Measurements from ENCODE around the gene ZNF746.
"Not testable (repeated sequence)": the region's sequence is repeated elsewhere in the genome, so short reads cannot be mapped to it uniquely, and the experiment has no call there.

ZNF746 gene

GRCh38 chr7:149448961-149449360 is 48.6 kb downstream of the ZNF746 start:
- no peaks in the 10 kb centered on the region for H4K20me1 ChIP-seq (ENCODE audit: insufficient read depth)
- no peak overlapping the region for H2AFZ ChIP-seq (ENCODE audit: low read depth)
- no peak overlapping the region for H3K27ac ChIP-seq
- peaks cover 5% of the 10 kb centered on the region; the same call in 1 of the 2 replicates for H3K36me3 ChIP-seq (ENCODE audit: insufficient read depth)
- no peaks in the 10 kb centered on the region for H3K4me1 ChIP-seq (ENCODE audit: low read depth, poor library complexity, severe bottlenecking)
- no peak overlapping the region for H3K4me2 ChIP-seq
- H3K79me2 ChIP-seq (ENCODE audit: insufficient read depth, low read depth): no peaks in the 10 kb centered on the region
- H3K4me3 ChIP-seq (IDR thresholded peaks at IDR 0.05; ENCODE audit: insufficient read depth, low read depth, low read length): no peak overlapping the region
- H3K27me3 ChIP-seq (ENCODE audit: insufficient read depth, low read depth): no peaks in the 10 kb centered on the region
- TF ChIP-seq CTCF (conservative IDR thresholded peaks at IDR 0.05; ENCODE audit: low read depth, low read length): no peak
- no peak overlapping the region for H3K9ac ChIP-seq

- H2AFZ ChIP-seq (ENCODE audit: low read depth); H3K36me3 ChIP-seq (ENCODE audit: insufficient read depth); H4K20me1 ChIP-seq (ENCODE audit: insufficient read depth); H3K9ac ChIP-seq; H3K4me3 ChIP-seq (IDR thresholded peaks at IDR 0.05; ENCODE audit: insufficient read depth, low read depth, low read length); H3K4me2 ChIP-seq; H3K27me3 ChIP-seq (ENCODE audit: insufficient read depth, low read depth); H3K27ac ChIP-seq; H3K4me1 ChIP-seq (ENCODE audit: low read depth, poor library complexity, severe bottlenecking); H3K79me2 ChIP-seq (ENCODE audit: insufficient read depth, low read depth): not testable (repeated sequence)
Observed at GRCh38 chr7:149446026-149446425, 51.6 kb downstream of the ZNF746 start.

- H3K4me2 ChIP-seq: no peak overlapping the region
- no peaks in the 10 kb centered on the region for H4K20me1 ChIP-seq (ENCODE audit: insufficient read depth)
- H2AFZ ChIP-seq (ENCODE audit: low read depth): no peak overlapping the region
- no peak overlapping the region for H3K4me3 ChIP-seq (IDR thresholded peaks at IDR 0.05; ENCODE audit: insufficient read depth, low read depth, low read length)
- no peaks in the 10 kb centered on the region for H3K27me3 ChIP-seq (ENCODE audit: insufficient read depth, low read depth)
- no peak for TF ChIP-seq CTCF (conservative IDR thresholded peaks at IDR 0.05; ENCODE audit: low read depth, low read length)
- H3K9ac ChIP-seq: no peak overlapping the region
- no peaks in the 10 kb centered on the region for H3K79me2 ChIP-seq (ENCODE audit: insufficient read depth, low read depth)
- no peaks in the 10 kb centered on the region; the same call in 1 of the 2 replicates for H3K36me3 ChIP-seq (ENCODE audit: insufficient read depth)
- no peak overlapping the region for H3K27ac ChIP-seq
- peaks cover 8% of the 10 kb centered on the region for H3K4me1 ChIP-seq (ENCODE audit: low read depth, poor library complexity, severe bottlenecking)
Observed at GRCh38 chr7:149444287-149444686, 53.3 kb downstream of the ZNF746 start.

GRCh38 chr7:149443523-149443922 is 54.1 kb downstream of the ZNF746 start:
- no peaks in the 10 kb centered on the region for H3K27me3 ChIP-seq (ENCODE audit: insufficient read depth, low read depth)
- H3K4me1 ChIP-seq (ENCODE audit: low read depth, poor library complexity, severe bottlenecking): peaks cover 8% of the 10 kb centered on the region
- H4K20me1 ChIP-seq (ENCODE audit: insufficient read depth): no peaks in the 10 kb centered on the region
- H3K36me3 ChIP-seq (ENCODE audit: insufficient read depth): no peaks in the 10 kb centered on the region; the same call in 1 of the 2 replicates
- no peak overlapping the region for H3K9ac ChIP-seq
- H3K27ac ChIP-seq: no peak overlapping the region
- no peak overlapping the region for H3K4me3 ChIP-seq (IDR thresholded peaks at IDR 0.05; ENCODE audit: insufficient read depth, low read depth, low read length)
- H3K79me2 ChIP-seq (ENCODE audit: insufficient read depth, low read depth): no peaks in the 10 kb centered on the region
- TF ChIP-seq CTCF (conservative IDR thresholded peaks at IDR 0.05; ENCODE audit: low read depth, low read length): no peak
- H2AFZ ChIP-seq (ENCODE audit: low read depth): no peak overlapping the region
- H3K4me2 ChIP-seq: no peak overlapping the region

- Histone ChIP-seq H3K4me1 (ENCODE audit: low read depth, poor library complexity, severe bottlenecking) (peaks cover 8% of the 10 kb centered on the region), H2AFZ (ENCODE audit: low read depth) (no peak overlapping the region), H3K4me3 (IDR thresholded peaks at IDR 0.05; ENCODE audit: insufficient read depth, low read depth, low read length) (no peak overlapping the region), H3K4me2 (no peak overlapping the region), H3K79me2 (ENCODE audit: insufficient read depth, low read depth) (no peaks in the 10 kb centered on the region), H4K20me1 (ENCODE audit: insufficient read depth) (no peaks in the 10 kb centered on the region), H3K36me3 (ENCODE audit: insufficient read depth) (no peaks in the 10 kb centered on the region; the same call in 1 of the 2 replicates), H3K27me3 (ENCODE audit: insufficient read depth, low read depth) (no peaks in the 10 kb centered on the region), H3K27ac (no peak overlapping the region), H3K9ac (no peak overlapping the region)
- no peak for TF ChIP-seq CTCF (conservative IDR thresholded peaks at IDR 0.05; ENCODE audit: low read depth, low read length)
Observed at GRCh38 chr7:149442924-149443323, 54.7 kb downstream of the ZNF746 start.

All from KMS-11 (cell line).